GM21723 (cell line): ENCODE results near the gene FBXL13.
A peak's percentile ranks its signal among the peaks of the same experiment; 100 is the strongest.
"Not testable (repeated sequence)": the region's sequence is repeated elsewhere in the genome, so short reads cannot be mapped to it uniquely, and the experiment has no call there.

Source experiments
- ATAC-seq: cut with Tn5 transposase; IDR thresholded peaks from one replicate; pipeline ENCODE4 v1.9.1; 2021; ENCODE audit warnings: mild to moderate bottlenecking, moderate library complexity; ENCODE audit not compliant: unreplicated experiment

The FBXL13 gene

DNA sequence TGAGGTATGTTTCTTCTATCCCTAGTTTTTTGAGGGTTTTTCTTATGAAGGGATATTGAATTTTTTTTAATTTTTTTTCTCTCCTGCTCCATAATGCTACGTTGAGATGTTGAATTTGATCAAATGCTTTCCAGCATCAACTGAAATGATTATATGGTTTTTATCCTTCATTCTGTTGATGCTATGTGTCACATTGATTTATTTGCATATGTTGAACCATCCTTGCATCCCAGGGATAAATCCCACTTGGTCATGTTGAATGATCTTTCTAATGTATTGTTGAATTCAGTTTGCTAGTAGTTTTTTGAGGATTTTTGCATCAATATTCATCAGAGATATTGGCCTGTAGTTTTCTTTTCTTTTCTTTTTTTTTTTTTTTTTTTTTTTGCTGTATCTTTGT, 171.0 kb downstream of the FBXL13 start:
- not testable (repeated sequence) for ATAC-seq

DNA sequence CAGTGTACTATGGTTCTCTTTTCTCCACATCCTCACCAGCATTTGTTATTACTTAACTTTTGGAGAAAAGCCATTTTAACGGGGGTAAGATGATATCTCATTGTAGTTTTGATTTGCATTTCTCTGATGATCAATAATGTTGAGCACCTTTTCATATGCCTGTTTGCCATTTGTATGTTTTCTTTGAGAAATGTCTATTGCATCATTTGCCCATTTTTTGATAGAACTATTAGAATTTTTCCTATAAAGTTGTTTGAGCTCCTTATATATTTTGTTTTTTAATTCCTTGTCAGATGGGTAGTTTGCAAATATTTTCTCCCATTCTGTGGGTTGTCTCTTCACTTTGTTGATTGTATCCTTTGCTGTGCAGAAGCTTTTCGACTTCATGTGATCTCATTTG, 172.5 kb downstream of the FBXL13 start:
- not testable (repeated sequence) for ATAC-seq

GRCh38 chr7:102898532-102898859, 176.1 kb downstream of the FBXL13 start:
- no peak for ATAC-seq

GRCh38 chr7:102897856-102898531, 176.6 kb downstream of the FBXL13 start:
- ATAC-seq: no peak

GRCh38 chr7:102897211-102897631, 177.4 kb downstream of the FBXL13 start:
- no peak for ATAC-seq

- no peak for ATAC-seq
Measured at GRCh38 chr7:102896585-102896984, 178.0 kb downstream of the FBXL13 start.

DNA sequence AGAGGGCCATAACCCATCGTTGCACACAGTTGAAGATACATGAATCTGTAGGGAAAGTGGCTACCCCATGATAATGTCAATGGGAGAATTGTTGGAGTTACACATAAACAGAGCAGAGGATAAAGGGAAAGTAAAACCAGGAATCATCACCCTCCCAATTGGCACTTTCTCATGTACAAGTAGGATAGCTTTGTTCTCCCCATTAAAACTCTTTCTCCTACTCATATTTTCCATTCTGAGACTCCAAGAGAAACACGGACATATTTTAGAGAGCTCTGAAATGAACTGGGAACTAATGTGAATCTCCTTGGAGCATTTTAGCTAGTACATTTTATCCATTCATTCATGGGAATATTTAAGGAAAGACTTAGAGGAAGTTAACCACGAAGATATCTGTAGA, 179.0 kb downstream of the FBXL13 start:
- ATAC-seq: no peak

- ATAC-seq: no peak
Measured at GRCh38 chr7:102892631-102893278, 181.8 kb downstream of the FBXL13 start.

DNA sequence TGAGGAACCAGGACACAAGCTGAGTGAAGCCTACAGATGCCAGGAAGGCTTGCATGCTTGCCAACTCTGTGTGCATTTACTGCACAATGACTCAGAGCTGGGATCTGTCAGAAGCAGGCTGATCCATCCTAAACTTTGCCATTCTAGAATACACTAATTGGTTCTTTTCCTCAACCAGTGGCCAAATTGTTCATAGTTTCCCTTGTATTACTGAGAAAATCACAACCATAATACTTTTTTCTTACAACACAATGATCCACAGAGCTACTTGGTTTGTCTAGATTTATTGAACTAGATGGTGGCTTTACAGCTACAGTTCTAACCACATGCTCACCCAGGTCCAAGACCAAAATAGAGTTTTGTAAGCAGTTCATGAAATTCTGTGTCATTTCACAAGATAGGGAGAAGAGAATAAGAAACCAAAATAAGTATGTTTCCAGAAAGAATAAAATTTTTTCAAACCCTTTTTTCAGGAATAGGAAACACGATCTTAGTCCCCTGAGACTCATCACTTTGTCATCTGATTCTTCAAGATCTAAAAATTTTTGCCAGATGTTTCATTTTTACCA, 182.8 kb downstream of the FBXL13 start:
- ATAC-seq: no peak

DNA sequence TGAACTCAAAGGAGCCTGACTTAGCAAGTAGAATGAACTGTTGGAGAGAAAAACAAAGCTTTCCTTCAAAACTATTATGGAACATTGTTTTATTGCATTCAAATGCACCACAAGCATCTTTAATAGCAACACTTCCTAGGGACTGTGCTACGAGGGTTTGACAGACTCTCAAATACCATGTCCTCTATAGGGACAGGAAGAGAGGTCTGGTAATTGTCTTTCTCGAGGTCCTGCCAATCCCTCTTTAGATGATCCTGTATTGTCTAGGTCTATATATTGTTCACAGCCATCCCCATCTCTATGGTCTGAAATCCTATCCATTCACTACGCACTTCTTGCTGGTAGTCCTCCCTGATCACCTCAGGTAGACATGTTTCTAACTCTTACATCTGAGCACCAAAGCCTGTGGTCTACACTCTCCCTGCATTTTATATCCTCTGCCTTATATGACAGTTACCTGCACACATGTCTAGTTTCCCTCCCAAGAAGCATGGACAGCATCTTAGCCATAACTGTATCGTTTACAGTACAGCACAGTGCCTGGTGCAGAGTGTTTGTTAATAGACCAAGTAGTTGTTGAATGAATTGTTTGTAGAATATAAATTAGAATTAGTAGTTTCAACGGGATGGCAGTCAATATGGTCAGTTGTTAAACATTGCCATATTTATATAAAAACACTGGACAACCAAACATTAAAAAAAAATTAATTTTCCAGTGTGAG, 183.5 kb downstream of the FBXL13 start:
- no peak for ATAC-seq

- ATAC-seq: no peak
Measured at GRCh38 chr7:102890292-102890970, 184.2 kb downstream of the FBXL13 start.

GRCh38 chr7:102889851-102890250, 184.7 kb downstream of the FBXL13 start:
- no peak for ATAC-seq

DNA sequence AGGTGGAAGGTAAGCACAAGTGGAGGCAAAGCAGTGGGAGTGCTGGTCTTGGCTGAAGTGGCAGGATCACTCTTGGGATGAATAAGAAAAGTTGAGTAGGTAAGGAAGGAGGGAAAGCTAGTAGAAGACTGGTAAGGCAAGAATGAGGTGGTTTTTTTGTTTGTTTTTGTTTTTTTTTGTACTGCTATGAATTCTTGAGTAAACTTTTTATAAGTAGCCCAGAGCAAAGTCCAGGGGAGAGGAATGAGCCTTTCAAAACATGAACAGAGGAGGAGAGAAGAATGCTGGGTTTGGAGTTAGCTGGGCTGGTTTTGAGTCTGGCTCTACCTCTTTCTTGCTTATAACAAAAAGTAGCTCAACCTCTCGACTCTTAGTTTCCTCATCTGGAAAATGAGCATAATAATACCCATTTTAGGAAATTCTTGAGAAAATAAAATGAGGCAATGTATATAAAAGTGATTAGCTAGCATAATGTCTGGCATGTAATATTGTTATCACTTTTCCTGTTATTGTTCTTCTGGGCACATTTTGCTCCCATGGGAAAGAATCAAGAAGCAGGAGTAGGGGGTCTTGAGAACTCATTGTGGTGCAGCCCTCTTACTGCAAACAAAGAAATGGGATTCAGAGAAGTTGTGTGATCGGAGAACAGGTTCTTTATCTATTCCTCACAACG, 185.9 kb downstream of the FBXL13 start:
- no peak for ATAC-seq

GRCh38 chr7:102883098-102883860, 191.3 kb downstream of the FBXL13 start:
- ATAC-seq: no peak

DNA sequence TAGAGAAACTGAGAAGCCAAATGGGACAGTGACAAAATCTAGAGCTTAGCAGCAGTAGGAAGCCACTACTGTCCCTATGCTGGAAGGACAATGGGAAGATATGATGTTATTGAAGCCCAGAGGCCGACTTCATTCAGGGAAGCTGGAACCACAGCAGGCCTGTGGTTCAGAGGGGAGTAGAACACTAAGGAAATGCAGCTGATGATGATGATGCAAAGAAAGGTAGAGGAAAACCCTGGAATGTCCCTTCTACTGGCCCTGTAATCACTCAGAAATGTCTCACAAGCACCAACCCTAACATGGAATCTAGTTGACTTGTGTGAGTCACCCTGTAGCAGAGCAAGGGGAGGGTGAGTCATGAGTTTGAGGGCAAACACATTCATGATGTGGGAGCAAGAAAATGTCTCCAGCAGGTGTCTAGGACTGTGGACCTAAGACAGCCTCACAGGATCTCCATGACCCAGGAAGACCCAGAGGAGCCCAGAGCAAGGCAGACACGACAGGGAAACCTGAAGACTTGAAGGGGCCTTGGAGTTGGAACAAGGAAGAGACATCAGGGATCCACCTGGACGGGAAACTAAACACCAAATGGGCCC, 198.8 kb downstream of the FBXL13 start:
- ATAC-seq: no peak

DNA sequence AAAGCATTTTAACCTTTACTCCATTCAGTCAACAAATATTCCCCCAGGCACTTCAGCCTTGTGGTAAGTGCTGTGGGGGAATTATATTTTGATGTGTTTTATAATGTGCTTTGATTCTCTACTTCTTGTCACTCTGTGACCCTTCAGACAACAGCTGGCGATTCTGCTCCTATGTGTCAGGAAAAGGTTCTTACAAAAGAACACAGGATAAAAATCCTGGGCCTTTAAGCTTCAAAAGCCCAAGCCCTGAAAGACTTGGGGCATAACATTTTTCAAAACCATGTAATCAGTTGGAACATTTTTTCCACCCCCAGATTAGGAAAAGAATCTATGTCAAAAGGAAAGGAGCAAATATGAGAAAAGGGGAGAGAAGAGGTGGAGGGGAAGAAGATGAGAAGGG, 199.6 kb downstream of the FBXL13 start:
- no peak for ATAC-seq

DNA sequence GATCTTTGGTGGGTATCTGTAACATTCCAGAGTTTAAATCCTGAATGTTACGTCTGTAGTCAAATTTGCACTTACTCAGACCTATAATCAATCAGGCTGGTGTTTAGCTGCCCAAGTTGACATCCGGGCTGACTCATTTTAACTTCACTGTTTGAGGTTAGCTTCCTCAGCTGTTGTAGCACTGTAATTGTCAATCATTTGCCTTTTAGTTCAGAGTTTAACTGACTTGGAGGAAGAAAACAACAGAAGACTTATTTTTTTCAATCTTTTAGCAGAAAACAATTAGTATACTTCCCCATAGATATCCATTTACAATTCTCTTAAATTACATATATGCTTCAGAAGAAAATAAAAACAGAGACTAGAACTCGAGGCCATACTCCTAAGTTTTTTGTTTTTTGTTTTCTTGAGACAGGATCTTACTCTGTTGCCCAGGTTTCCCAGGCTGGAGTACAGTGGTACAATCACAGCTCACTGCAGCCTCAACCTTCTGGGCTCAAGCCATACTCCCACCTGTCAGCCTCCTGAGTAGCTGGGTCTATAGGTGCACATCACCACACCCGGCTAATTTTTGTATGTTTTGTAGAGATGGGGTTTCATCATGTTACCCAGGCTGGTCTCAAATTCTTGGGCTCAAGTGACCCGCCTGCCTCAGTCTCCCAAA, 200.3 kb downstream of the FBXL13 start:
- peak; percentile 100 for ATAC-seq

DNA sequence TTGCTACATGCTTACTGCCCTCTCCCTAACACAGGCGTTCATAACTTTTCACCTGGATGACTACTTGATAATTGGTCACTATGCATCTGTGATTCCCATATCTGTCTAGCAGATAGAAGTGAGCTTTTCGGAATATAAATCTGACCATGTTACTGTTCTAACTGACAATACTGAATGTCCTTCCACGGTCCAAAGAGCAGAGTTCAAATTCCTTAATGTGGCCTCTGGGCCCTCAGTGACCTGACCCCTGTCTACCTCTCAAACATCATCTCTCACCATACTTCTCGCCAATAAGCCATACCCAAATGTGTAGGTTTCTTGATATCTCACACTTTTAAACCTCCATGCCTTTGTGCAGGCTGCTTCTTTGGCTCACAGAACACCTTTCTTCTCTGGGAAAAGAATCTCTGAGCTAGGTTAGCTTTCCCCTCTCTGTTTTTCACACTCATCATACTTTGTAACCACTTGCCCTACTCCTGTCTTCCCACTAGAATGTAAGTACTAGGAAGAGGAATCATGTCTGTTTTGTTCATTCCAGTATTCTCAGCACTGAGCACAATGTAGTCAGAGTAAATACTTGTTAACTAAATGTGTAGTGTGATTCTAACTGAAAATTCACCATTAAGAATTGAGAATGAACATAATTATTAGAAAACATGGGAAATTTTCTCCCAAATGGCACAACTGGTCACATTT, 201.0 kb downstream of the FBXL13 start:
- ATAC-seq: peak; percentile 24
